ENCODE data around the gene DOCK3. TPM values are rescaled to one million over a fixed set of nuclear protein-coding genes. Genes with fewer than 3 reads are reported as not detected.

Gene DOCK3
- total RNA-seq, 4 donors from 2014 or later: 4.0 to 6.3 (median 5.8) TPM

- 80 to 94% methylated on average over 1 of the region's 1 CpG for WGBS, 2 donors
- Histone ChIP-seq H3K27ac (peak overlapping the region in 1 of 4 donors; percentile 2), H3K36me3 (peaks cover 0 to 48% (median 0%) of the 10 kb centered on the region in 3 donors)
Measured at GRCh38 chr3:50650018-50650417, 24.7 kb upstream of the DOCK3 start.

GRCh38 chr3:50651445-50651844, 23.3 kb upstream of the DOCK3 start:
- no peak for TF ChIP-seq CTCF (IDR thresholded peaks at IDR 0.05)
- no peak for TF ChIP-seq POLR2A (IDR thresholded peaks at IDR 0.05)
- no peak for TF ChIP-seq EP300 (IDR thresholded peaks at IDR 0.05)
- Histone ChIP-seq H3K36me3 (peaks cover 0 to 33% (median 0%) of the 10 kb centered on the region in 3 donors), H3K4me1 (no peaks in the 10 kb centered on the region), H3K27ac (no peak overlapping the region), H3K27me3 (no peaks in the 10 kb centered on the region), H3K9me3 (no peaks in the 10 kb centered on the region), H3K4me3 (no peak overlapping the region)
- no peak for DNase-seq (ENCODE audit: low spot score in 2 of 2)
- 77 to 82% methylated on average over 8 of the region's 8 CpGs for WGBS, 2 donors

More at GRCh38 chr3:50650018-50650417, 24.7 kb upstream of the DOCK3 start:
- H3K4me1 ChIP-seq: no peaks in the 10 kb centered on the region
- no peaks in the 10 kb centered on the region for H3K9me3 ChIP-seq
- no peak overlapping the region for H3K4me3 ChIP-seq
- TF ChIP-seq EP300 (IDR thresholded peaks at IDR 0.05): no peak
- no peak for TF ChIP-seq POLR2A (IDR thresholded peaks at IDR 0.05)
- TF ChIP-seq CTCF (IDR thresholded peaks at IDR 0.05): no peak
- DNase-seq (ENCODE audit: low spot score in 2 of 2): no peak
- H3K27me3 ChIP-seq: no peaks in the 10 kb centered on the region

- no peak for DNase-seq (ENCODE audit: low spot score in 2 of 2)
- no peak for TF ChIP-seq POLR2A (IDR thresholded peaks at IDR 0.05)
- no peak for TF ChIP-seq EP300 (IDR thresholded peaks at IDR 0.05)
- no peak for TF ChIP-seq CTCF (IDR thresholded peaks at IDR 0.05)
- 61 to 62% methylated on average over 6 to 7 of the region's 7 CpGs for WGBS, 2 donors
- no peaks in the 10 kb centered on the region for H3K9me3 ChIP-seq
- H3K36me3 ChIP-seq: peaks cover 0 to 28% (median 0%) of the 10 kb centered on the region in 3 donors
- no peaks in the 10 kb centered on the region for H3K4me1 ChIP-seq
- H3K27me3 ChIP-seq: no peaks in the 10 kb centered on the region
- H3K4me3 ChIP-seq: no peak overlapping the region
- H3K27ac ChIP-seq: no peak overlapping the region
Measured at GRCh38 chr3:50651920-50652529, 22.7 kb upstream of the DOCK3 start.

GRCh38 chr3:50652709-50653108, 22.0 kb upstream of the DOCK3 start:
- H3K36me3 ChIP-seq: peaks cover 0 to 21% (median 0%) of the 10 kb centered on the region in 3 donors

More at GRCh38 chr3:50652709-50653108, 22.0 kb upstream of the DOCK3 start:
- no peak for DNase-seq (ENCODE audit: low spot score in 2 of 2)
- H3K9me3 ChIP-seq: no peaks in the 10 kb centered on the region
- H3K4me1 ChIP-seq: no peaks in the 10 kb centered on the region
- WGBS, 2 donors: 60 to 70% methylated on average over 1 to 2 of the region's 2 CpGs
- H3K4me3 ChIP-seq: no peak overlapping the region
- TF ChIP-seq CTCF (IDR thresholded peaks at IDR 0.05) (peak in 2 of 5 experiments; percentile 22 to 33), EP300 (IDR thresholded peaks at IDR 0.05) (no peak), POLR2A (IDR thresholded peaks at IDR 0.05) (no peak)
- no peaks in the 10 kb centered on the region for H3K27me3 ChIP-seq
- H3K27ac ChIP-seq: no peak overlapping the region
